ENCODE data around the gene ADH7. TPM values are rescaled to one million over a fixed set of nuclear protein-coding genes. Genes with fewer than 3 reads are reported as not detected.

The ADH7 gene
- total and polyA plus RNA-seq, 2 of the 13 experiments (the other 11 are each of a cell fraction or from before 2014, with no cell fraction given) = not detected

GRCh38 chr4:99403380-99404184, 31.6 kb downstream of the ADH7 start (continued):
- TF ChIP-seq ZNF710 (CRISPR knock-in tag; IDR thresholded peaks at IDR 0.05; ENCODE audit: borderline replicate concordance) (no peak), THAP11 (CRISPR knock-in tag; IDR thresholded peaks at IDR 0.05) (peak; percentile 64), MED8 (CRISPR knock-in tag; IDR thresholded peaks at IDR 0.05; ENCODE audit: insufficient replicate concordance) (peak; percentile 63), THAP8 (CRISPR knock-in tag; IDR thresholded peaks at IDR 0.05; ENCODE audit: borderline replicate concordance) (no peak), PPARG (CRISPR knock-in tag; conservative IDR thresholded peaks at IDR 0.05) (peak; percentile 65; the same call in 1 of the 2 replicates), NAIF1 (CRISPR knock-in tag; IDR thresholded peaks at IDR 0.05; ENCODE audit: borderline replicate concordance) (no peak), NR2C2 (CRISPR knock-in tag; IDR thresholded peaks at IDR 0.05; ENCODE audit: borderline replicate concordance) (peak; percentile 57; the same call in 1 of the 2 replicates), ASH2L (IDR thresholded peaks at IDR 0.05; ENCODE audit: insufficient read length, low read depth, low read length) (peak; percentile 94), TAF15 (IDR thresholded peaks at IDR 0.05; ENCODE audit: low read depth, low read length, poor library complexity, severe bottlenecking) (no peak), NCOR1 (IDR thresholded peaks at IDR 0.05; ENCODE audit: borderline replicate concordance, low read length) (peak; percentile 89), CHCHD3 (CRISPR knock-in tag; IDR thresholded peaks at IDR 0.05) (no peak), HOXA7 (CRISPR knock-in tag; IDR thresholded peaks at IDR 0.05) (no peak), XBP1 (CRISPR knock-in tag; IDR thresholded peaks at IDR 0.05) (no peak), ZNF749 (CRISPR knock-in tag; IDR thresholded peaks at IDR 0.05; ENCODE audit: borderline replicate concordance) (peak; percentile 35; the same call in 1 of the 2 replicates), FOSL2 (CRISPR knock-in tag; IDR thresholded peaks at IDR 0.05) (peak; percentile 32; the same call in 1 of the 2 replicates), HNF4G (IDR thresholded peaks at IDR 0.05; ENCODE audit: borderline replicate concordance, low read depth, low read length) (peak; percentile 34; the same call in 1 of the 2 replicates), HNF4G (CRISPR knock-in tag; IDR thresholded peaks at IDR 0.05; ENCODE audit: borderline replicate concordance, low read depth) (no peak), MIER3 (CRISPR knock-in tag; IDR thresholded peaks at IDR 0.05; ENCODE audit: borderline replicate concordance) (peak; percentile 75; the same call in 1 of the 2 replicates), NR2F2 (IDR thresholded peaks at IDR 0.05; ENCODE audit: borderline replicate concordance, low read depth) (peak; percentile 54; the same call in 1 of the 2 replicates), ZNF383 (CRISPR knock-in tag; IDR thresholded peaks at IDR 0.05; ENCODE audit: borderline replicate concordance) (no peak), SOX5 (CRISPR knock-in tag; IDR thresholded peaks at IDR 0.05; ENCODE audit: borderline replicate concordance) (peak; percentile 75; the same call in 1 of the 2 replicates), FOXJ3 (CRISPR knock-in tag; IDR thresholded peaks at IDR 0.05; ENCODE audit: borderline replicate concordance) (peak; percentile 90; the same call in 1 of the 2 replicates), PLSCR1 (CRISPR knock-in tag; IDR thresholded peaks at IDR 0.05; ENCODE audit: borderline replicate concordance) (no peak), HHEX (CRISPR knock-in tag; IDR thresholded peaks at IDR 0.05) (no peak), EHMT2 (IDR thresholded peaks at IDR 0.05; ENCODE audit: borderline replicate concordance, low read depth, low read length) (peak; percentile 26; the same call in 1 of the 2 replicates), DPF2 (CRISPR knock-in tag; IDR thresholded peaks at IDR 0.05; ENCODE audit: borderline replicate concordance, low read depth) (peak; percentile 56; the same call in 1 of the 2 replicates), MIER2 (CRISPR knock-in tag; IDR thresholded peaks at IDR 0.05) (peak; percentile 45; the same call in 1 of the 2 replicates)

All from HepG2 (cell line).